GM10266 (cell line): Measurements from ENCODE around the gene PDK1.

Source experiments
- DNase-seq: peaks from one replicate; pipeline ENCODE4 v3.0.0; 2012; ENCODE audit errors: extremely low spot score
- CTCF ChIP-seq: IDR thresholded peaks from 2 replicates; pipeline ENCODE4 v1.5.1; 2012; ENCODE audit warnings: mild to moderate bottlenecking, low read depth; ENCODE audit not compliant: control insufficient read depth, insufficient read depth; ENCODE audit errors: missing control alignments

Gene PDK1

GRCh38 chr2:172613040-172613439 lies 57.1 kb downstream of the PDK1 start:
- TF ChIP-seq CTCF, result no peak
- DNase-seq, result no peak

GRCh38 chr2:172613615-172614231 lies 57.8 kb downstream of the PDK1 start:
- no peak for TF ChIP-seq CTCF
- no peak for DNase-seq

- no peak for DNase-seq
- TF ChIP-seq CTCF, result no peak
These were observed 59.0 kb downstream of the PDK1 start for GRCh38 chr2:172614932-172615331.

GRCh38 chr2:172615727-172616261 lies 59.9 kb downstream of the PDK1 start:
- TF ChIP-seq CTCF, result no peak
- no peak for DNase-seq

- TF ChIP-seq CTCF, result no peak
- DNase-seq, result no peak
These were observed 61.2 kb downstream of the PDK1 start for GRCh38 chr2:172617115-172617514.

GRCh38 chr2:172623249-172623965 lies 67.5 kb downstream of the PDK1 start:
- DNase-seq, result no peak
- TF ChIP-seq CTCF, result no peak

GRCh38 chr2:172624996-172625395 lies 69.1 kb downstream of the PDK1 start:
- DNase-seq, result no peak
- no peak for TF ChIP-seq CTCF
